ENCODE measurements around the gene PPP6R3. TPM values are rescaled to one million over a fixed set of nuclear protein-coding genes. Genes with fewer than 3 reads are reported as not detected.

The PPP6R3 gene
- total and polyA plus RNA-seq, 10 of the 15 experiments (the other 5 are each of a cell fraction or from before 2014, with no cell fraction given): 12.4 to 123 (median 74.1) TPM

DNA sequence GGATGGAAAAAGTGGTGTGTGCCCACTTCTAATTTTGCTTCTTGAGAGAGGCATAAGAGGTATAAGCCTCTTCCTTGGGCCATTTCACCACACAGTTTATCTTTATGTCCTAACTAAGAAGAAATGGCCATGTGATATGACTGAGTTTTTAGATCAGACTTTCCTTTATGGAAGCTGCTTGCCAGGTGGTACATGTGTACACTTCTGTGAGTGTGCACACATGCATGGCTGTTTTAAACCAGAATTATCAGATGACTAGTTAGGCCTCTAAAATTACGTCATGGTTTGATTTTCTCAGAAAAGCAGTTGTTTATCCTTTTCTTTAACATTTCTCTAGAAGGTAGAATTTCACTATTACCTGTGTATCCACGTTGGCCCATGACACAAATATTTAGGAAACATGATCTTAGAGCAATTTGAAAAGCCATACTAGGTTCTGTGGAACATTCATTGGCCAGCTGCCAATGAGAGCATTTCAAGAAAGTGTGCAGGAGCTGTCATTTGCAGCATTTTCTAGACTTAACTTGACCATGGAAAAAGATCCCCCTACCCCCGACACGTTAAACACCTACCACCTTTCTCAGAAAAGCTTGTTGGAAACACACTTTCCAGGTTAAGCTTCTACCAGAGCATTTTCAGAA lies 114.6 kb downstream of the PPP6R3 start:
- WGBS (ENCODE audit: insufficient coverage, insufficient replicate concordance, low lambda C conversion rate, missing lambda C conversion rate): 2% methylated on average over 4 of the region's 4 CpGs
- H3K27me3 ChIP-seq (replicated peaks in 1 of 2; ENCODE audit: control insufficient read depth in 2 of 2, insufficient read depth in 2 of 2, low read length in 1 of 2): no peaks in the 10 kb centered on the region
- ChIA-PET RAD21 (ENCODE audit: unreplicated experiment) (no interaction called here), CTCF (interaction anchor here (2.5 kb wide), 1 partner anchor 9 kb away, joined by 12 read pairs; no protein-coding TSS in a partner anchor), SMC1A (ENCODE audit: uncharacterized antibody, unreplicated experiment) (interaction anchor here (1.9 kb wide), 1 partner anchor 9 kb away, joined by 5 read pairs; no protein-coding TSS in a partner anchor), POLR2A (no interaction called here)
- DNase-seq (ENCODE audit: low read depth, low spot score): no peak
- H3K27ac ChIP-seq (ENCODE audit: control insufficient read depth, insufficient read depth): no peak overlapping the region
- in situ Hi-C loops (cut with MboI): no loop called here
- no peak overlapping the region for H3K4me3 ChIP-seq
- H3K9ac ChIP-seq (ENCODE audit: control insufficient read depth, insufficient read depth, low read length): no peak overlapping the region
- BruUV-seq (replicated peaks): no TSS peak
- no peaks in the 10 kb centered on the region for H3K4me1 ChIP-seq (ENCODE audit: control insufficient read depth, insufficient read depth, low read length)
- no peaks in the 10 kb centered on the region for H3K9me3 ChIP-seq (replicated peaks; ENCODE audit: control insufficient read depth, insufficient read depth, low read length)
- no peak for ATAC-seq
- no peak overlapping the region for H3K4me2 ChIP-seq (ENCODE audit: control insufficient read depth, insufficient read depth)
- no peaks in the 10 kb centered on the region for H4K20me1 ChIP-seq (ENCODE audit: control insufficient read depth, insufficient read depth)
- H2AFZ ChIP-seq (ENCODE audit: control insufficient read depth, low read depth, low read length): no peak overlapping the region
- no peaks in the 10 kb centered on the region; the same call in 1 of the 2 replicates for H3K79me2 ChIP-seq (ENCODE audit: control insufficient read depth, insufficient read depth, low read length)
- FAIRE-seq: no peak
- intact Hi-C loops (cut with micrococcal nuclease; ENCODE audit: unreplicated experiment): no loop called here
- H3K36me3 ChIP-seq (ENCODE audit: control insufficient read depth in 2 of 2, insufficient read depth in 2 of 2, low read length in 1 of 2): peaks cover 13 to 46% of the 10 kb centered on the region in 2 experiments
- TF ChIP-seq, protein P1, sequence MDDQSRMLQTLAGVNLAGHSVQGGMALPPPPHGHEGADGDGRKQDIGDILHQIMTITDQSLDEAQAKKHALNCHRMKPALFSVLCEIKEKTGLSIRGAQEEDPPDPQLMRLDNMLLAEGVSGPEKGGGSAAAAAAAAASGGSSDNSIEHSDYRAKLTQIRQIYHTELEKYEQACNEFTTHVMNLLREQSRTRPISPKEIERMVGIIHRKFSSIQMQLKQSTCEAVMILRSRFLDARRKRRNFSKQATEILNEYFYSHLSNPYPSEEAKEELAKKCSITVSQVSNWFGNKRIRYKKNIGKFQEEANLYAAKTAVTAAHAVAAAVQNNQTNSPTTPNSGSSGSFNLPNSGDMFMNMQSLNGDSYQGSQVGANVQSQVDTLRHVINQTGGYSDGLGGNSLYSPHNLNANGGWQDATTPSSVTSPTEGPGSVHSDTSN (IDR thresholded peaks at IDR 0.05; ENCODE audit: insufficient replicate concordance, low read depth, low read length): no peak
- TF ChIP-seq MYC (IDR thresholded peaks at IDR 0.05; ENCODE audit: insufficient read depth, insufficient read length, insufficient replicate concordance, low read length, severe bottlenecking): no peak
- no peak for TF ChIP-seq ZNF384 (IDR thresholded peaks at IDR 0.05; ENCODE audit: borderline replicate concordance, low read depth, low read length)

DNA sequence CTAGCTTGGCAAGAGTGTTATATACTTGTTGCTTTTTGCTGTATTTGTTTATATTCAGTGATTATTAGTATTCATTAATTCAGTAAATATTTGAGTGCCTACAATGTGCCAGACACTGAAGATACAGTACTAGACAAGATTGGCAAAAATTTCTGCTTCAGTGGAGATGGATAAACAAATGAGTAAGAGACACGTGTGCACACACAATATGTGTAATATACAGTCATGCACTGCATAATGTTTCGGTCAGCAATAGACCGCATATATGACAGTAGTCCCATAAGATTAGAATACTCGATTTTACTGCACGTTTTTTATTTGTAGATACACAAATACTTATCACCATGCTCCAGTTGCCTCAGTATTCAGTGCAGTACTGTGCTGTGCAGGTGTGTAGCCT lies 118.9 kb downstream of the PPP6R3 start:
- no peaks in the 10 kb centered on the region for H4K20me1 ChIP-seq (ENCODE audit: control insufficient read depth, insufficient read depth)
- TF ChIP-seq RFX5 (IDR thresholded peaks at IDR 0.05; ENCODE audit: low read depth, low read length) (no peak), SIX5 (IDR thresholded peaks at IDR 0.05; ENCODE audit: low read depth, low read length, severe bottlenecking) (no peak), CHD2 (IDR thresholded peaks at IDR 0.05; ENCODE audit: borderline replicate concordance, low read depth, low read length) (no peak)
- TF ChIP-seq, protein P2, sequence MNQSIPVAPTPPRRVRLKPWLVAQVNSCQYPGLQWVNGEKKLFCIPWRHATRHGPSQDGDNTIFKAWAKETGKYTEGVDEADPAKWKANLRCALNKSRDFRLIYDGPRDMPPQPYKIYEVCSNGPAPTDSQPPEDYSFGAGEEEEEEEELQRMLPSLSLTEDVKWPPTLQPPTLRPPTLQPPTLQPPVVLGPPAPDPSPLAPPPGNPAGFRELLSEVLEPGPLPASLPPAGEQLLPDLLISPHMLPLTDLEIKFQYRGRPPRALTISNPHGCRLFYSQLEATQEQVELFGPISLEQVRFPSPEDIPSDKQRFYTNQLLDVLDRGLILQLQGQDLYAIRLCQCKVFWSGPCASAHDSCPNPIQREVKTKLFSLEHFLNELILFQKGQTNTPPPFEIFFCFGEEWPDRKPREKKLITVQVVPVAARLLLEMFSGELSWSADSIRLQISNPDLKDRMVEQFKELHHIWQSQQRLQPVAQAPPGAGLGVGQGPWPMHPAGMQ (IDR thresholded peaks at IDR 0.05; ENCODE audit: borderline replicate concordance): no peak
- TF ChIP-seq, protein P3, sequence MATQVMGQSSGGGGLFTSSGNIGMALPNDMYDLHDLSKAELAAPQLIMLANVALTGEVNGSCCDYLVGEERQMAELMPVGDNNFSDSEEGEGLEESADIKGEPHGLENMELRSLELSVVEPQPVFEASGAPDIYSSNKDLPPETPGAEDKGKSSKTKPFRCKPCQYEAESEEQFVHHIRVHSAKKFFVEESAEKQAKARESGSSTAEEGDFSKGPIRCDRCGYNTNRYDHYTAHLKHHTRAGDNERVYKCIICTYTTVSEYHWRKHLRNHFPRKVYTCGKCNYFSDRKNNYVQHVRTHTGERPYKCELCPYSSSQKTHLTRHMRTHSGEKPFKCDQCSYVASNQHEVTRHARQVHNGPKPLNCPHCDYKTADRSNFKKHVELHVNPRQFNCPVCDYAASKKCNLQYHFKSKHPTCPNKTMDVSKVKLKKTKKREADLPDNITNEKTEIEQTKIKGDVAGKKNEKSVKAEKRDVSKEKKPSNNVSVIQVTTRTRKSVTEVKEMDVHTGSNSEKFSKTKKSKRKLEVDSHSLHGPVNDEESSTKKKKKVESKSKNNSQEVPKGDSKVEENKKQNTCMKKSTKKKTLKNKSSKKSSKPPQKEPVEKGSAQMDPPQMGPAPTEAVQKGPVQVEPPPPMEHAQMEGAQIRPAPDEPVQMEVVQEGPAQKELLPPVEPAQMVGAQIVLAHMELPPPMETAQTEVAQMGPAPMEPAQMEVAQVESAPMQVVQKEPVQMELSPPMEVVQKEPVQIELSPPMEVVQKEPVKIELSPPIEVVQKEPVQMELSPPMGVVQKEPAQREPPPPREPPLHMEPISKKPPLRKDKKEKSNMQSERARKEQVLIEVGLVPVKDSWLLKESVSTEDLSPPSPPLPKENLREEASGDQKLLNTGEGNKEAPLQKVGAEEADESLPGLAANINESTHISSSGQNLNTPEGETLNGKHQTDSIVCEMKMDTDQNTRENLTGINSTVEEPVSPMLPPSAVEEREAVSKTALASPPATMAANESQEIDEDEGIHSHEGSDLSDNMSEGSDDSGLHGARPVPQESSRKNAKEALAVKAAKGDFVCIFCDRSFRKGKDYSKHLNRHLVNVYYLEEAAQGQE (IDR thresholded peaks at IDR 0.05; ENCODE audit: low read depth, low read length): no peak

More for the DNA sequence above, 118.9 kb downstream of the PPP6R3 start:
- H2AFZ ChIP-seq (ENCODE audit: control insufficient read depth, low read depth, low read length): no peak overlapping the region
- ATAC-seq: no peak
- H3K4me3 ChIP-seq: no peak overlapping the region
- no TSS peak for BruUV-seq (replicated peaks)
- H3K36me3 ChIP-seq (ENCODE audit: control insufficient read depth in 2 of 2, insufficient read depth in 2 of 2, low read length in 1 of 2): peaks cover 19 to 40% of the 10 kb centered on the region in 2 experiments
- WGBS (ENCODE audit: insufficient coverage, insufficient replicate concordance, low lambda C conversion rate, missing lambda C conversion rate): 29% methylated on average over 5 of the region's 5 CpGs
- in situ Hi-C loops (cut with MboI) (no loop called here), intact Hi-C loops (cut with micrococcal nuclease; ENCODE audit: unreplicated experiment) (no loop called here)
- no peaks in the 10 kb centered on the region for H3K9me3 ChIP-seq (replicated peaks; ENCODE audit: control insufficient read depth, insufficient read depth, low read length)
- DNase-seq (ENCODE audit: low read depth, low spot score): no peak
- no peak overlapping the region for H3K4me2 ChIP-seq (ENCODE audit: control insufficient read depth, insufficient read depth)
- FAIRE-seq: no peak
- RAD21 ChIA-PET (ENCODE audit: unreplicated experiment): no interaction called here
- no peaks in the 10 kb centered on the region for H3K27me3 ChIP-seq (replicated peaks in 1 of 2; ENCODE audit: control insufficient read depth in 2 of 2, insufficient read depth in 2 of 2, low read length in 1 of 2)
- no peaks in the 10 kb centered on the region for H3K4me1 ChIP-seq (ENCODE audit: control insufficient read depth, insufficient read depth, low read length)
- no peaks in the 10 kb centered on the region for H3K79me2 ChIP-seq (ENCODE audit: control insufficient read depth, insufficient read depth, low read length)
- POLR2A ChIA-PET: no interaction called here
- CTCF ChIA-PET: no interaction called here
- H3K27ac ChIP-seq (ENCODE audit: control insufficient read depth, insufficient read depth): no peak overlapping the region
- SMC1A ChIA-PET (ENCODE audit: uncharacterized antibody, unreplicated experiment): no interaction called here
- H3K9ac ChIP-seq (ENCODE audit: control insufficient read depth, insufficient read depth, low read length): no peak overlapping the region
